GM18858 (cell line): ENCODE data around the gene CCL16.
"Not testable (repeated sequence)": the region's sequence is repeated elsewhere in the genome, so short reads cannot be mapped to it uniquely, and the experiment has no call there.

Experiments
- ATAC-seq: cut with Tn5 transposase; IDR thresholded peaks from one replicate; pipeline ENCODE4 v1.9.1; 2021; ENCODE audit not compliant: unreplicated experiment

CCL16 gene

GRCh38 chr17:35981246-35981645, at the start of gene CCL16:
Gene CCL16, minus strand, starts transcription at chr17:35981497. Its CDS starts 77 bp downstream, at chr17:35981420.
- no peak for ATAC-seq

- ATAC-seq, result no peak
Observed at GRCh38 chr17:36030956-36031355, 49.7 kb upstream of the CCL16 start.

- no peak for ATAC-seq
Observed at GRCh38 chr17:36027761-36028160, 46.5 kb upstream of the CCL16 start.

- ATAC-seq, result no peak
Observed at GRCh38 chr17:36024106-36024869, 43.0 kb upstream of the CCL16 start.

- no peak for ATAC-seq
Observed at GRCh38 chr17:36019423-36019822, 38.1 kb upstream of the CCL16 start.

GRCh38 chr17:36017799-36018198, 36.5 kb upstream of the CCL16 start, which contains the start of gene CCL23:
Gene CCL23, minus strand, starts transcription at chr17:36017972. Its CDS starts 75 bp downstream, at chr17:36017897.
- ATAC-seq, result no peak

GRCh38 chr17:36016555-36016954, 35.3 kb upstream of the CCL16 start:
- ATAC-seq, result no peak

GRCh38 chr17:36015895-36016294, 34.6 kb upstream of the CCL16 start:
- ATAC-seq, result not testable (repeated sequence)

- no peak for ATAC-seq
Observed at GRCh38 chr17:36014946-36015345, 33.6 kb upstream of the CCL16 start.

- no peak for ATAC-seq
Observed at GRCh38 chr17:36011201-36011600, 29.9 kb upstream of the CCL16 start.

- no peak for ATAC-seq
Observed at GRCh38 chr17:36008998-36009665, 27.8 kb upstream of the CCL16 start.

- no peak for ATAC-seq
Observed at GRCh38 chr17:36004594-36005108, 23.4 kb upstream of the CCL16 start.

- ATAC-seq, result no peak
Observed at GRCh38 chr17:36002631-36003030, 21.3 kb upstream of the CCL16 start.

- no peak for ATAC-seq
Observed at GRCh38 chr17:36001862-36002603, 20.7 kb upstream of the CCL16 start.

GRCh38 chr17:36001110-36001771, 19.9 kb upstream of the CCL16 start, which contains the start of gene CCL15:
Gene CCL15, minus strand, starts transcription at chr17:36001553. Its CDS starts 61 bp downstream, at chr17:36001492.
- no peak for ATAC-seq

- ATAC-seq, result no peak
Observed at GRCh38 chr17:36000732-36001109, 19.4 kb upstream of the CCL16 start.

- ATAC-seq, result no peak
Observed at GRCh38 chr17:35998756-35999155, 17.5 kb upstream of the CCL16 start.

- ATAC-seq, result no peak
Observed at GRCh38 chr17:35998018-35998545, 16.8 kb upstream of the CCL16 start.

GRCh38 chr17:35995346-35995745, 14.0 kb upstream of the CCL16 start:
- not testable (repeated sequence) for ATAC-seq

- ATAC-seq, result no peak
Observed at GRCh38 chr17:35991075-35991474, 9.8 kb upstream of the CCL16 start.

GRCh38 chr17:35988164-35988563, 6.9 kb upstream of the CCL16 start:
- no peak for ATAC-seq
